ENCODE measurements around the gene DGKZ. TPM values are rescaled to one million over a fixed set of nuclear protein-coding genes. Genes with fewer than 3 reads are reported as not detected.

DGKZ gene
- total RNA-seq, 2 experiments from 2014 or later, result 76.0 to 81.4 TPM

- POLR2A ChIA-PET, result interaction anchor here (0.9 kb wide), 1 partner anchor 76 kb away, joined by 6 read pairs; no protein-coding TSS in a partner anchor
- CTCF ChIA-PET, result interaction anchor here (1.1 to 17.7 kb wide), 7 partner anchors 9 to 78 kb away, joined by 3 to 207 read pairs (median 4); partner anchors contain the start of gene DGKZ
These were observed 28.2 kb upstream of the DGKZ start for GRCh38 chr11:46319074-46319453.

- POLR2A ChIA-PET, result no interaction called here
- CTCF ChIA-PET, result interaction anchor here (4.6 kb wide), 1 partner anchor 13 kb away, joined by 21 read pairs; no protein-coding TSS in a partner anchor
These were observed 25.5 kb upstream of the DGKZ start for GRCh38 chr11:46321757-46322156.

GRCh38 chr11:46322759-46323158, 24.5 kb upstream of the DGKZ start:
- CTCF ChIA-PET, result interaction anchor here (1.5 kb wide), 1 partner anchor 15 kb away, joined by 6 read pairs; no protein-coding TSS in a partner anchor
- POLR2A ChIA-PET, result no interaction called here

- ChIA-PET POLR2A (no interaction called here), CTCF (no interaction called here)
These were observed 20.3 kb upstream of the DGKZ start for GRCh38 chr11:46326813-46327416.

GRCh38 chr11:46327829-46328228, 19.4 kb upstream of the DGKZ start:
- ChIA-PET CTCF (interaction anchor here (1.2 kb wide), 1 partner anchor 8 kb away, joined by 4 read pairs; no protein-coding TSS in a partner anchor), POLR2A (no interaction called here)

- CTCF ChIA-PET, result interaction anchor here (1.1 to 2.1 kb wide), 6 partner anchors 9 to 92 kb away, joined by 3 to 9 read pairs (median 4); no protein-coding TSS in a partner anchor
- POLR2A ChIA-PET, result no interaction called here
These were observed 17.1 kb upstream of the DGKZ start for GRCh38 chr11:46330154-46330553.

- ChIA-PET CTCF (interaction anchor here (1.1 to 2.1 kb wide), 6 partner anchors 8 to 92 kb away, joined by 3 to 9 read pairs (median 4); no protein-coding TSS in a partner anchor), POLR2A (interaction anchor here (0.6 to 1.2 kb wide), 2 partner anchors 15 to 29 kb away, joined by 5 to 7 read pairs; no protein-coding TSS in a partner anchor)
These were observed 16.5 kb upstream of the DGKZ start for GRCh38 chr11:46330563-46331281.

- POLR2A ChIA-PET, result interaction anchor here (1.2 kb wide), 1 partner anchor 14 kb away, joined by 5 read pairs; no protein-coding TSS in a partner anchor
These were observed 15.8 kb upstream of the DGKZ start for GRCh38 chr11:46331282-46331984.

GRCh38 chr11:46332093-46332567, 15.1 kb upstream of the DGKZ start:
- POLR2A ChIA-PET, result interaction anchor here (1.2 kb wide), 1 partner anchor 14 kb away, joined by 5 read pairs; no protein-coding TSS in a partner anchor
- CTCF ChIA-PET, result interaction anchor here (1.4 to 1.7 kb wide), 2 partner anchors 20 to 92 kb away, joined by 3 to 4 read pairs; no protein-coding TSS in a partner anchor

More at GRCh38 chr11:46331282-46331984, 15.8 kb upstream of the DGKZ start:
- CTCF ChIA-PET, result interaction anchor here (1.2 to 1.7 kb wide), 3 partner anchors 16 to 93 kb away, joined by 4 to 5 read pairs (median 4); no protein-coding TSS in a partner anchor

- ChIA-PET CTCF (interaction anchor here (1.0 to 1.7 kb wide), 6 partner anchors 11 to 93 kb away, joined by 3 to 5 read pairs (median 4); no protein-coding TSS in a partner anchor), POLR2A (no interaction called here)
These were observed 14.5 kb upstream of the DGKZ start for GRCh38 chr11:46332568-46333393.

- CTCF ChIA-PET, result interaction anchor here (1.0 to 1.7 kb wide), 6 partner anchors 10 to 94 kb away, joined by 3 to 5 read pairs (median 3); no protein-coding TSS in a partner anchor
- POLR2A ChIA-PET, result no interaction called here
These were observed 13.8 kb upstream of the DGKZ start for GRCh38 chr11:46333394-46333947.

GRCh38 chr11:46334211-46334610, 13.1 kb upstream of the DGKZ start:
- POLR2A ChIA-PET, result no interaction called here
- CTCF ChIA-PET, result interaction anchor here (1.0 kb wide), 3 partner anchors 9 to 56 kb away, joined by 3 read pairs; no protein-coding TSS in a partner anchor

- ChIA-PET CTCF (no interaction called here), POLR2A (no interaction called here)
These were observed 12.0 kb upstream of the DGKZ start for GRCh38 chr11:46335271-46335670.

GRCh38 chr11:46335890-46336562, 11.2 kb upstream of the DGKZ start:
- ChIA-PET CTCF (no interaction called here), POLR2A (no interaction called here)

GRCh38 chr11:46336563-46337180, 10.6 kb upstream of the DGKZ start:
- ChIA-PET CTCF (no interaction called here), POLR2A (no interaction called here)

- POLR2A ChIA-PET, result no interaction called here
- CTCF ChIA-PET, result no interaction called here
These were observed 9.5 kb upstream of the DGKZ start for GRCh38 chr11:46337626-46338345.

GRCh38 chr11:46338636-46338987, 8.7 kb upstream of the DGKZ start:
- ChIA-PET POLR2A (interaction anchor here (0.7 kb wide), 1 partner anchor 22 kb away, joined by 7 read pairs; no protein-coding TSS in a partner anchor), CTCF (interaction anchor here (0.7 kb wide), 1 partner anchor 8 kb away, joined by 3 read pairs; no protein-coding TSS in a partner anchor)
